Osteocyte (in vitro differentiated cells): Measurements from ENCODE around the gene PPP2R2B. TPM values are rescaled to one million over a fixed set of nuclear protein-coding genes. Genes with fewer than 3 reads are reported as not detected.

Experiments used
- DNase-seq: peaks from one replicate; pipeline ENCODE4 v3.0.0; 2021; ENCODE audit warnings: mixed read lengths; ENCODE audit not compliant: unreplicated experiment; ENCODE audit errors: extremely low spot score
- H3K27ac Mint-ChIP-seq: one replicate; pipeline ENCODE4 v1.8.0; 2021; ENCODE audit warnings: mild to moderate bottlenecking, mixed read lengths; ENCODE audit not compliant: unreplicated experiment
- H3K27me3 Mint-ChIP-seq: one replicate; pipeline ENCODE4 v1.8.0; 2021; ENCODE audit warnings: mixed read lengths; ENCODE audit not compliant: unreplicated experiment
- H3K36me3 Mint-ChIP-seq: one replicate; pipeline ENCODE4 v1.8.0; 2021; ENCODE audit warnings: mixed read lengths; ENCODE audit not compliant: unreplicated experiment
- H3K4me1 Mint-ChIP-seq: one replicate; pipeline ENCODE4 v1.8.0; 2021; ENCODE audit warnings: mixed read lengths; ENCODE audit not compliant: unreplicated experiment
- H3K4me3 Mint-ChIP-seq: one replicate; pipeline ENCODE4 v1.8.0; 2021; ENCODE audit warnings: mild to moderate bottlenecking, moderate library complexity, mixed read lengths; ENCODE audit not compliant: unreplicated experiment
- H3K9me3 Mint-ChIP-seq: one replicate; pipeline ENCODE4 v1.8.0; 2021; ENCODE audit warnings: mixed read lengths; ENCODE audit not compliant: unreplicated experiment
- CTCF ChIP-seq: fragments of 200-600 bp; sonication (generic); IDR thresholded peaks from 2 replicates; pipeline ENCODE4 v1.5.0; 2021; ENCODE audit warnings: antibody characterized with exemption, mild to moderate bottlenecking, moderate library complexity
- total RNA-seq: library from RNA; stranded (reverse); gene quantifications from 2 replicates; pipeline ENCODE4 v1.2.1, GENCODE V29; 2021

Gene PPP2R2B
- total RNA-seq, 1 donor from 2014 or later: not detected

- peaks cover 5% of the 10 kb centered on the region for H3K27me3 Mint-ChIP-seq
- DNase-seq: no peak
- H3K27ac Mint-ChIP-seq: no peak overlapping the region
- H3K9me3 Mint-ChIP-seq: no peaks in the 10 kb centered on the region
- H3K4me1 Mint-ChIP-seq: no peaks in the 10 kb centered on the region
- no peak for TF ChIP-seq CTCF
- H3K4me3 Mint-ChIP-seq: no peak overlapping the region
- no peaks in the 10 kb centered on the region for H3K36me3 Mint-ChIP-seq
These were observed 238.2 kb downstream of the PPP2R2B start for GRCh38 chr5:146640285-146640896.

- Mint-ChIP-seq H3K27ac (no peak overlapping the region), H3K36me3 (no peaks in the 10 kb centered on the region), H3K4me3 (no peak overlapping the region), H3K27me3 (peaks cover 6% of the 10 kb centered on the region), H3K9me3 (no peaks in the 10 kb centered on the region), H3K4me1 (no peaks in the 10 kb centered on the region)
- TF ChIP-seq CTCF: no peak
- no peak for DNase-seq
These were observed 243.1 kb downstream of the PPP2R2B start for GRCh38 chr5:146635443-146635842.

- Mint-ChIP-seq H3K9me3 (no peaks in the 10 kb centered on the region), H3K27me3 (peaks cover 2% of the 10 kb centered on the region), H3K4me3 (no peak overlapping the region), H3K4me1 (no peaks in the 10 kb centered on the region), H3K36me3 (no peaks in the 10 kb centered on the region), H3K27ac (no peak overlapping the region)
- no peak for TF ChIP-seq CTCF
- no peak for DNase-seq
These were observed 245.2 kb downstream of the PPP2R2B start for GRCh38 chr5:146633323-146633764.

GRCh38 chr5:146632620-146633322 is 245.8 kb downstream of the PPP2R2B start:
- no peak for TF ChIP-seq CTCF
- no peak overlapping the region for H3K27ac Mint-ChIP-seq
- H3K36me3 Mint-ChIP-seq: no peaks in the 10 kb centered on the region
- no peak for DNase-seq
- H3K4me3 Mint-ChIP-seq: no peak overlapping the region
- H3K9me3 Mint-ChIP-seq: no peaks in the 10 kb centered on the region
- H3K27me3 Mint-ChIP-seq: peaks cover 2% of the 10 kb centered on the region
- H3K4me1 Mint-ChIP-seq: no peaks in the 10 kb centered on the region

GRCh38 chr5:146630472-146630871 is 248.1 kb downstream of the PPP2R2B start:
- H3K9me3 Mint-ChIP-seq: no peaks in the 10 kb centered on the region
- H3K27ac Mint-ChIP-seq: no peak overlapping the region
- DNase-seq: no peak
- H3K36me3 Mint-ChIP-seq: no peaks in the 10 kb centered on the region
- no peak overlapping the region for H3K4me3 Mint-ChIP-seq
- no peak for TF ChIP-seq CTCF
- no peaks in the 10 kb centered on the region for H3K4me1 Mint-ChIP-seq
- H3K27me3 Mint-ChIP-seq: peaks cover 2% of the 10 kb centered on the region
